Inferior parietal cortex (tissue), 1 donor: ENCODE results near the gene TNFSF10.
A peak's percentile ranks its signal among the peaks of the same experiment; 100 is the strongest.

Experiments
- DNase-seq: peaks from one replicate; pipeline ENCODE4 v3.0.0-alpha.2; 2016; ENCODE audit errors: extremely low spot score

The TNFSF10 gene

DNA sequence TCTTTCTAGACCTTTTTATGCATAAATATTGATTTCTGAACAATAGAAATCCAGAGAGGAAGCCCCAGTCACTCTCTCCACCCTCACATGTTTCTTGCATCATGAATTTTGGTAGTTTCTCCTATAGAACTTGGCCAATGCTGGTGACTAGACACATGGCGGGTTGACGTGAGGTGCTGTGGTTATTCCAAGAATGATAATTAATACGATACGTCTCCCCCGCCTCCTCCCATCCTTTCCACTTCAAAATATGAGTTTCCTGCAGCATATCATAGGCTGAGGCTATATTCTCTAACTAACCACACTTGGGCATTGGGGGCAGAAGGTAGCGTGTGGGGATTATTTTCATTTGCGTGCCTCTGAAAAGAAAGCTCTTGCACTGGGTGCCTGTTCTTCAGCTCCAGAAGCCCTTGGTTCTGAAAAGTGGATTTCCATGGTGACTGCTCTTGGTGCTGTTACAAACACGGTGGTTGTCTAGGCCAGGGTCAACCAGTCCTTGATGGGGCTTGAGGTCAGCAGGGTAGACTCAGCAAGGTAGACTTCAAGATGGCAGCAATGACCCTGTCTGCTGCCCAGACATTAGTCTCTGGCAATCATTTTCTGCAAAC, 5.3 kb downstream of the TNFSF10 start:
- no peak for DNase-seq

DNA sequence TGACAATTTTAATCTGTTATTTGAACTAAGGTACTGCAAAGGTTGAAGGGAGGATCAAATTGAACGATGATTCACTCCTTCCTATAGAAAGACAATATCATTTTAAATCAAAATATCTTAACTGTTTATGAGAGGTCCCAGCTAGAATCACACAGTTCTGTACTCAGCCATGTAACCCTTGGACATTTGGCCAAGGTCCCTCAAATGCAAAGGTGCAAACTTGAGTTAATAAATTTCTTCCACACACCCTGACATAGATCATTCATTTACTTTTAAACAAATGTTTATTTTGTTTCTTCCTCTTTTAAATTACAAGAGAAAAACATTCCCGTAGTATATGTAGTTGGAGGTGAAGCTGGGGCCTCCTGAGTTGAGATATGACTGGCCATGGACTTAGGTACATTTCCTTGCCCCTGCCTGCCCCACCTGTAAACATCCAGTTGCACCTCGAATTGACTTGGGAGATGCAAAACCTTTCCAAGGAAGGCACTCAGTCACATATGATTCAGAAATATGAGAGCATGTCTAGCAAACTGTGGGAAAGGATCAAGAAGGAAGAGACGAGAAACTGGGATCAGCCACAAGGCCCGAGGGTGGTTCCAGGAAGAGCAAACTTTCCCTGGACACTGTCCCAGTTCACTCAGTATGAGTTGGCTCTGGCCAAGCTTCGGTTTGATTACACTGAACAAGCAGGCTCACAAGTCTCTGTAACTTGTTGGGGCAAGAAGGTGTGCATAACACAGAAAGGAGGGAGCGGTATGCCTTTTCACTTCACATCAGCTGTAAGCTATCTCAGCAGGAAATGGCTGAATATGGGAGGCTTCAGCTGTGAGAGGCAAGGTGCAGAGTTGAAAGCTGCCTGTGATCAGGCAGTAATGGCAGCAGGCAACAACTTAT, 6.7 kb downstream of the TNFSF10 start:
- no peak for DNase-seq

DNA sequence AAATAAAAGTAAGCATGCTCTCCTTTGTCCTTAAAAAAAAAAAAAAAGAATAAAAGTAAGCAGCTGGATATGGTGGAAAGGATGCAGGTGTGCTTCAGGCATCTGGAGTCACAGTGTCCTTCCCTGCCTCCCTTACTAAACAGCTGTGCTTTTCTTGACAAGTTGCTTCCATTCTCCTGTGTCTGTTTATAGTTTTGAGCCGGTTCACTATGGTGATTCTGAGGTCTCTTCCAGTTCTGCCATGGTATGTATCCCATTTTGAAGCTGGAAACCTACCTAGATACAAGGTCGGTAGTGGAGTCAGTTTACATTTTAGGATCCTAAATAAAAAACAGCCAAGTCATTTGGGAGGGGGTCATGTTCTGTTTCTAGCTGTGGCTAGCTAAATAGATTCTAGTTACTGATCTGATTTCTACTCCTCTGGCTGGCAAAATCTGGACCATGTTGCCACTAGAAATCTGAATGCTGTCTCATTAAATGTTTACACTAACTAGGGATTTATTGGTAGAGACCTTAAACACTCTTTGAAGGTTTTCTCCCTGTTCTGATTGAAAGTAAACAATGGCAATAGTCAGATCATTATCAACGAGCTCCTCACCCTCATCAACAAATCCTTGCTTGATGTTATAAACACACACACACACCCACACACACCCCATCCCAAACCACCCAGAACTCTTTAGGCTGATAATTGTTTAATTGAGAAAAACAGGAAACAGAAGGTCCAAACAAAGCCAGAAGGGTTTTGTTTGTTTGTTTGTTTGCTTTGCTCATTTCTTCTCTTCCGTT, 7.9 kb downstream of the TNFSF10 start:
- no peak for DNase-seq

DNA sequence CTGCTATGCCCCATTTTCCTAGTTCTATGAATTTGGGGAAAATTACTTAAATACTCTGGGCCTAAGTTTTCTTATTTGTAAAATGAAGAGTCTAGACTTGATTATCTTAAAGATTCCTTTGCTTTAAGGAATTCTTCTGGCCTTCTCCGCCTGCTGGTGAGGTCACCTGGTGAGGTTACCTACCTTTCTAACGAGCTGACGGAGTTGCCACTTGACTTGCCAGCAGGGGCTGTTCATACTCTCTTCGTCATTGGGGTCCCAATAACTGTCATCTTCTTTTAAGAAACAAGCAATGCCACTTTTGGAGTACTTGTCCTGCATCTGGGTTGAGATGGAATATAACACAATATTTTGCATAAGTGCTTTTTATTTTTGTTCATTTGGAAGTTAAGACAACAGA, 8.6 kb downstream of the TNFSF10 start:
- DNase-seq = no peak

DNA sequence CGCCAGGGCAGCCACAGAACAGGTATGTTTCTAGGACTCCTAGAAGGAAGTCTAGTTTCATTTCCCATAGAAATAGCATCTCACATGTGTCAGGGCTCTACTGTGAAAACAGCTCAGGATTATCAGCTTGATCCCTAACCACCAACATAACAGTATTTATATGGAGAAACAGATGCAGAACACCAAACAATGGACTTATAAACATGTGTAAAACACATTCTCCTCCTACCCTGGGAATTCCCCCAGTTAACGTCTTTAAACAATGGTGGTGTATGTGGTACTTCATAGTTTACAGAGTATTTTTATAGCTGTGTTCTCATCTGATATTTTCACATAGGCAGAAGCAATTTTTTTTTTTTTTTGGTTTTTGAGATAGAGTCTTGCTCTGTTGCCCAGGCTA, 9.7 kb downstream of the TNFSF10 start:
- no peak for DNase-seq

DNA sequence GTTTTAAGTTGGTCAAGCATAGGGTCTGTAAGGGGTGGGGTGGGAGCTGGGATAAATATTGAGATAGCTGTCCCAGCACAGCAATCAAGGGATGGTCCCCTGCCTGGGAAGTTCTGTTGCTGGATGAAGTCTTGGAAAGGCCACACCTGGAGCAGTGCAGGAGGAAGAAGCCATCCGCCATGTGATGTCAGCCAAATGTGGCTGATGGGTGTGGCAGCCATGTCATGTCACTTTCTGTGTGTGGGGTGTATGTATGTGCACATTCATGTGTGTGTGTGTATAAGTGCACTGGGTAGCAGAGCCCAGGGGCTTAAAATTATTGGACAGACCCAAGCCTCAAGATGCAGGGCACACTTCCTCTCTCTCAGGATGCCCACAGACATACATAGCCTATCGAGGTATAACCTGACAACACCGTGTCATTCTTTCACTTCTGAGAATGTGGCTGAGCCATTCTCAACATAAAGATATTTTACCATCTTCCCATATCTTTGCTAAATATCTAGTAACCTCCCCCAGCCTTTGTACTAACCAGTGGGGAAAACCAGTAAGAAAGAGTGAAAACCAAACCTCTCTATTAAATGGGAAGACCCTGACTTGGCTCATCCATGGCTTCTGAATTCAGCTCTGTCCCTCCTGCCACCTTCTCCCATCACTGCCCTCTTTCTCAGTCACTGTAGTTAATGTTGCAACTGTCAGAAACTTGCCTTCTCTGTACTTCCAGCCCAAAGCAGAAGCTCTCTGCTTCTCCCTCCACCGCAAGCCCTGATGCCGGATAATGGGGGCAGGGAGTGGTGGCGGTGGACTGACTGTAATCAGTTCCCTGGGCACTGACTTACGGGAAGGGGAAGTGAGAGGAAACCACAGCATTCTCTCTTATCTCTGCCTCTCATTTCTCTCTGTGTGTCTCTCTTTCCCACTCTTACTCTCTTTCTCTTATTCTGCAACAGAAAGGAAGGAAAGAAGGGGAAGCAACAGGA, 11.2 kb downstream of the TNFSF10 start:
- DNase-seq = peak; percentile 20

DNA sequence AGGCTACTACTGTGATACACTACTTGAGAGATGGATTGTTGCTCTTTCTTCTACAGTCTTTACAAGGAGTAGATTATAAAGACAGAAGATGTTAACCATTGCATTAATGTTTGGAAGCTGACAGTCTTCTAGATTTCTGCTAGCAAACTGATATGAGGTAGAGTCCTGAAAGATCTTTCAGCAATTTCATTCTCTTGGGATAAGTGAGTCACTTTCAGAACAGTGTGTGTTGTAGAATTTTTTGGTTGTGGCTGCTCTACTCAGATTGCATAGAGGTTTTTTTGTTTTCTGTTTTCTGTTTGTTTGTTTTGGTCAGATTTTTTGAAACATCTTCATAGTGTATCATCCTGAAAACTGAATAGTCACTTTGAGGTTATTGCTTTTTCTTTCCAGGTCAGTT, 17.1 kb downstream of the TNFSF10 start:
- no peak for DNase-seq

DNA sequence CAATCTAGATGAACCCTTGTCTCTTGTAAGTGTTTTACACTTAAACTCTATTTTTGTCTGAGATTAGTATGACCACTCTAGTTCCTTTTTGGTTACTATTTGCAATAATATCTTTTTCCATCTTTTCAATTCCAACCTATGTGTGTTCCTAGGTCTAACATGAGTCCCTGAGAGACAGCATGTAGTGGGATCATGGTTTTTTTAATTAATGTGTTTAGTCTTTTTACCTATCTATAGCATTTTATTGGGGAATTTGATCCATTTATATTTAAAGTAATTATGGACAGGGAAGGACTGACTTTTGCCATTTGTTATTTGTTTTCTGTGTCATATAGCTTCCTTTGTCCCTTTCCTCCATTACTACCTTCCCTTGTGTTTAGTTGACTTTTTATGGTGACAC, 21.7 kb downstream of the TNFSF10 start:
- DNase-seq = no peak

DNA sequence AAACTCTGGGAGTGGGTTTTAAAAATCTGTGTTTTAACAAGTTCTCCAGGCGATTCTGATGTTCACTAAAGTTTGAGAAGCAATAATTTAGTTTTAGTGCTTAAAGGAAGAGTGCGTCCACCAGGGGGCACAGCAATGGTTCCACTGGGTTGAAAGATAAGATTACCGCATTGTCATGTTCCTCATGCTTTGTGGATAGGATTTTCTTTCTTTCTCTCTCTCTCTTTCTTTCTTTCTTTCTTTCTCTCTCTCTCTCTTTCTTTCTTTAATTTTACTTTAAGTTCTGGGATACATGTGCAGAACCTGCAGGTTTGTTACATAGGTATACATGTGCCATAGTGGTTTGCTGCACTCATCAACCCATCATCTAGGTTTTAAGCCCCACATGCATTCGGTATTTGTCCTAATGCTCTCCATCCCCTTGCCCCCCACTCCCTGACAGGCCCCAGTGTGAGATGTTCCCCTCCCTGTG, 33.0 kb downstream of the TNFSF10 start:
- DNase-seq = peak; percentile 75

DNA sequence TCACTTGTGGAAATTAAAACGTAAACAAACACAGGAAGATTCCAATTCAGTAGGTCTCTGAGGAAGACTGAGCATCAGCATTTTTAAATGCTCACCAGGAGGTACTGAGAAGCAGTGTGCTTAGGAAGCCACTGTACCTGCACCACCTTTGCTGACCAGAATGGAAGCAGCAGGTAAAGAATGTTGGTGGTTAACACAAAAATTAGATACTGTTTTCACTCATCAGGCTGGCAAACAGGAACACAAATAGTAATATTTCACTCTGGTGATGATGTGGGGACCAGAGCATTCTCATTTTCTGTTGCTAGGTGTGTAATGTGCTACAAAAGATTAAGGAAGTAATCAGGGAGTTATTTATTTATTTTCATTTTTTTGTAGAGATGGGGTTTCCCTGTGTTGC, 45.1 kb downstream of the TNFSF10 start:
- DNase-seq = no peak

DNA sequence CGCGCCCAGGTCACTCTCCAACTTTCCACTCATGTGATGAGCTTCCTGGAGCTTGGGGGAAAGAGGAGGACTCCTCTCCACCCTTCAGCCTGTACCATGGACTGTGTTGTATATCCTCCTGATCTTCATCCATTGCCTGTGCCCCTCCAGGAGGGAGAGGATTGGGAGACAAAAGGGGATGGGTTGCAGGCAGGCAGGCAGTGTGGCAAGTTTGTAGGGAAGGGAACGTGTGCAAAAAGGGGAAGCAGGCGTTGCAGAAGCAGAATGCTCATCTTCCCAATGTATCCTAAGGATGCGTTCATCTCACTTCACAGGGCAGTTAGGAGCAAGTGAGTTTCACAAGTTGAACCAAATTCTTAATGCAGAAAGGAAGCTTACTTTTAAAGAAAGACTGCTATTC, 46.9 kb downstream of the TNFSF10 start:
- DNase-seq = no peak

DNA sequence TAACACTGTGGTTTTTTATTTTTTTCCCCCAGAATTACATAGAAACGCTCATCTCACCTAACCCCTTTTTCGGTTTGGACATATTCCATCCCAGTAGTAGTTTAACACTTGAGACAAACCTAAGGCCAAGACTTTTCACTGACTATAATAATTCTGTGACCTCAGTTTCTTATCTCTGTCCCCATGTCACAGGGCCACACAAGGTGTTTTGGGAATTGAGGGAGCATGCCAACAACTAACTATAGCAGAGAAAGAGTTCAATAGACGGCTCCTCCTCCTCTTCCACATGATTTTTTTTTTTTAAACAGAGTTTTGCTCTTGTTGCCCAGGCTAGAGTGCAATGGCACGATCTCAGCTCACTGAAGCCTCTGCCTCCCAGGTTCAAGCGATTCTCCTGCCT, 47.5 kb downstream of the TNFSF10 start:
- DNase-seq = no peak

DNA sequence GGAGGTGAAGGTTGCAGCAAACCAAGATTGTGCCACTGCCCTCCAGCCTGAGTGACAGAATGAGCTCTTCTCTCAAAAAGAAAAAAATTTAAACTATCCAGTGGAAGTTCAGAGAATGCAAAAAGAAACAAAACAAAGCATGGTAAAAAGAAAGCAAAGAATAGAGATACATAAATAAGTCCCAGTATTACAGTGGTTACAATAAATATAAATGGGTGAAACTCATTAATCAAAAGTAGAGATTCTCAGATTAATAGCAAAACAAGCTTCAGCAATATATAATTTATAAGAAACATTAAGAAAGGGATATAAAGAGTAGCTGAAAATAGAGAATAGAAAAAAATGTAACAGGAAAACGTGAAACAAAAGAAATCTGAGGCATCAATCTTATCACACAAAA, 51.3 kb downstream of the TNFSF10 start:
- DNase-seq = no peak

DNA sequence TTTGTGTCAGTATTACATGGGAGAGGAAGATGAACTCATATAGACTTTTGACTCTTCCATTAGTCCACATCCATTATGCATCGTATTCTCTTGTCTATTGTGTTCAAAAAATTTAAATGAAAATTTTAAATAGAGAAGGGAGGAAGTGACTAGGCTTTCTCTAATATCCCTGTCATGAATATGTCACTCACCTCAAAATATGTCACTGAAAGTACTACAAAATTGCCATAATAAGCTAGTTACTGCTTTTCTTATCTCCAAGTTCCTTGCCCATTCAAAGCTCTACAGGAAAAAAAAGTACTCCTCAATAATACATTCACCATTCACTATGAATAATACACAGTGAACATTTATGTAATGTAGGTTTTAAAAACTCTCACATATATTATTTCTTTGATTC, 52.6 kb downstream of the TNFSF10 start:
- DNase-seq = no peak

DNA sequence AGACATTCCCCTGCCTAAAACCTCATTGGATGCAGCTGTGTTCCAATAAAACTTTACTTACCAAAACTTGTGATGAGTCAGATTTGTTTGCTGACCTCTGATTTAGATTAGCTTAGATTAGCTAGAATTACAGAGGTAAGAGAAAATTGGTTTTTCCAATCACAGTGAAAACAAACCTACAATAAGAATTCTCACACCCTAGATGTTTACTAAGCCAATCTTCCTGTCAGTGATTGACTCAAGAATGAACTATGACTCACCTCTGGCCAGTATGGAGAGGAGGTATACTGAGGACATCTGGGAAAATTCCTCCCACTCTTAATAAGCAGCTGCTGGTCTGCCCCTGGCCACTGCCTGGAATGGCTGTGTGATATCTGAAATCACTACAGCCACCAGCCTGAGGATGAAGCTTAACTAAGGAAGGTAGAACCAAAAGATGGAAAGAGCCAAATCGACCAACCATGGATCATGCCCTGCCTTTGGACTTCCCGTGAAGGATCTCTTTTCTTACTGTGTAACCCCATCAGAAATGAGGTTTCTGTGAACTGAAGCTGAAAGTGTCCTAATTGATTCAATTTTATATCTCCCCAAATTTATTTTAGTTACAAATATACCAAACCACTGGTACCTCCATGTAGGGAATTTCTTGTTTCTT, 55.9 kb downstream of the TNFSF10 start:
- no peak for DNase-seq

DNA sequence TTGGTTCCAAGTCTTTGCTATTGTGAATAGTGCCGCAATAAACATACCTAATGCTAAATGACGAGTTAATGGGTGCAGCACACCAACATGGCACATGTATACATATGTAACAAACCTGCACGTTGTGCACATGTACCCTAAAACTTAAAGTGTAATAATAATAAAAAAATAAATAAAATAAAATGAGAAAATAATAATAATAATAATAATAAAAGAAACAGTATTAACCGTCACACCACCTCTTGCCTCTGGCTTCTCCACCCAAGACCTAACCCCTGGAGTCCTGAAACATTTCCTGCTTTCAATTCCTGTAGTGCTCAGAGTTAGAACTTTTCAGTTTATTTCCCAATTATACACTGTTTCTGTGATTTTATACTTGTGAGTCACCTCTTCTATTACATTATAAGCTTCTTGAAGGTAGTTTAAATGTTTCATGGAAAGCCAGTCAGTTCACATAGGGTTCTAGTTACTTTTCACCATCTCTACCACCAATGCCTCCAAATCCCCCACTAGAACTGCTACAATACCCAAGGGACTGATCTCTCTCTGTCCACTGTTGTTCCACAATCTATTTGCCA, 56.6 kb downstream of the TNFSF10 start:
- no peak for DNase-seq

DNA sequence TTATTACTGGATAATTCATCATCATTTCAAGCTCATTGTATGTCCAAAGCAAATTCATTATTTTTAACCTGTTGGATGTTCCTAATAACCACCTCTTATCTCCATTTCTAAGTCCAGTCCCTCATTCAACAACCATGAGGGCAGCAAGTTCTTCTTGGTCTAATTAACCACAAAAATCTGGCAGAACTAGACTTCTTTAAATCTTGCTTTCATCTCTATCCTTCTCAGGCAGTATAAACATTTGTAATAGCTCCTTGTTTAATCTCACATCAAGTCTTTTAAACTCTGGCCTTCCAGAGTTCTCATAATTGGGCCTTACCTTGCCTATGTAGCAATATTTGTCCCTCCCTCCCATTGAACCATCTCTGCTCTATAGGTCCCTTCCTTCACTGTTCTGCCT, 57.9 kb downstream of the TNFSF10 start:
- DNase-seq = no peak

DNA sequence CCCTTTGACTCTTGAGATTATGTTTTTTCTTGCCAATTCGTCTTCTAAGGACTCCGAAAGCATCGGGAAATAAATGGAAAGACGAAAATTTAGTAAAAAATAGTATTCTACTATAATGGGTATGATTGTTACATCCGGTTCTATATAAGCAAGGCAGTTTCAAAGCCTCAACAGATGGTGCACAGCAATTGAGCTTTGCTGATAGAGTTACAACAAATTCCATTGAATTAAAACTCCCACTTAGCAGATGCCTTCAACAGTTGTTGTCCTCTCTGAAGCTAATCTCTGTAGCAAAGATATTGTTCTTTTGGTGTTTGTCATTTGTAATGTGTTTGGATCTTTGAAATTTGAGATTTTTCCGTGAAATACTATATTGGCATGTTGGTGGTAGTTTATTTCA, 58.9 kb downstream of the TNFSF10 start:
- DNase-seq = no peak

DNA sequence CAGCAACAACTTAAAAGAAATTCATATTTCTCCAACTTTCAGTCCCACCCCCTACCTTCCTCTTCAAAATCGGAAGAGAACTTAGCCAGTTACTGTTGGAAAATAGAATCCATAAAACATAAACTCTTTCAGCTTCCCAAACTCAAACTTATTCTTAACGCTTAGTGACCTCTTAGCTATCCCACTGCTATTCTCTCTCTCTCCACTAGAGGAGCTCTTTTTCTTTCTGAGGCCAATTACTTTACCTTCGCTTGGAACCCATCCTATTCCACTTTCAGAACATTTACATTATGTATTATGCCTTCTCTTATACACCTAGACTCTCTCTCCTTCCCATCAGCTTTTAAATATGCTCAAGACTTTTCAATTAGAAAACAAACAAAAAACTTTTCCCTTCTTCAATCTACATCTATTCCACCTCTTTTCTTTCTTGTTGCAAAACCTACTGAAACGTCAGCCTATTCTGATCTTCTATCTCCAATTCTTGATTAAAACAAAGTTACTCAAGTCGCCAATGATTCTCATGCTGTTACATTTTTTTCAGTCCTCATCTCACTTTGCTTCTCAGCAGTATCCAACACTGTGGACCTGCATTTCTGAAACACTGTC, 61.6 kb downstream of the TNFSF10 start:
- DNase-seq = no peak

DNA sequence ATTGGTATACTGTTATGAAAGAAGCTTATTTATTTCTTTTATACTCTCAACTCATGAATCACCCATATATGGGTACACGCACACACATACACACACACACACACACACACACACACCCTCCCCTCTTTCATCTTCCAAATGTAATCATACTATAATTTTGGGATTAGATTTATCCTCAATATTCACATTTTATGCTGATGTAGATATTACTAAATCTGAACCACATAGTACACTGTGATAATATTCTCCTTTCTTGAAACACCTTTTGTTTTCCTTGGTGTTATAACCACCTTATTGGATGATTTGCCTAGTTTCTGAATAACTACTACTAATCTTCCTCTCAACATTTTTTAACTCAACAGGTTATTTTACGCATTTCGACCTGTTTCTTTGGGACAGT, 66.8 kb downstream of the TNFSF10 start:
- no peak for DNase-seq
